ENCODE results near the gene SESN3.

SESN3 gene

DNA sequence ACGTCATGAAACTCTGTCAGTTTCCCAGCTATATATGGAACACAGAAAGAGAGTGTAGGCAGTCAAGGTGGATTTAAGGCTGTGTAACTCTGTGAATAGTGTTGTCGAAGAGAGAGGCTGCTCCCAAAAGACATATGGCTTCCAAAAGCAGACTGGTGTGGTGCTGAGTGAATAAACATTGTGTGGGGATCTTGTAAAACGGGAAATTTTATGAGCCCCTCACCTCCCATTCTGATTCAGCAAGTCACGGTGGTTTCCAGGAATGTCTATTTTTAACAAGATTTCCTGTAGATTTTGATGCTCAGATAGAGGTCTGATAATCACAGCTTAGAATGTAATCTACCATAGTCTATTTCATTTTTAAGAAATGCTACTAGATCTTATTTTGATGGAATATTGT lies 67.9 kb downstream of the SESN3 start:
- CTCF ChIA-PET: interaction anchor here (0.6 to 1.3 kb wide), 2 partner anchors 8 to 33 kb away, joined by 3 to 4 read pairs; no protein-coding TSS in a partner anchor
- no peak for DNase-seq (ENCODE audit: extremely low spot score)
- POLR2A ChIA-PET: no interaction called here
- TF ChIP-seq ZNF384 (IDR thresholded peaks at IDR 0.05): no peak
- TF ChIP-seq ELF4 (IDR thresholded peaks at IDR 0.05): no peak
- TF ChIP-seq SUZ12 (IDR thresholded peaks at IDR 0.05): no peak
- TF ChIP-seq BHLHE40 (IDR thresholded peaks at IDR 0.05; ENCODE audit: borderline replicate concordance): no peak
- no peak for TF ChIP-seq L3MBTL2 (conservative IDR thresholded peaks at IDR 0.05)
- no peak for TF ChIP-seq FOXK2 (IDR thresholded peaks at IDR 0.05)
- no peak for TF ChIP-seq ARNT (IDR thresholded peaks at IDR 0.05)
- TF ChIP-seq NFRKB (IDR thresholded peaks at IDR 0.05): no peak
- no peak for TF ChIP-seq FOXM1 (IDR thresholded peaks at IDR 0.05; ENCODE audit: borderline replicate concordance)
- TF ChIP-seq SP1 (IDR thresholded peaks at IDR 0.05): no peak
- TF ChIP-seq, protein P1, sequence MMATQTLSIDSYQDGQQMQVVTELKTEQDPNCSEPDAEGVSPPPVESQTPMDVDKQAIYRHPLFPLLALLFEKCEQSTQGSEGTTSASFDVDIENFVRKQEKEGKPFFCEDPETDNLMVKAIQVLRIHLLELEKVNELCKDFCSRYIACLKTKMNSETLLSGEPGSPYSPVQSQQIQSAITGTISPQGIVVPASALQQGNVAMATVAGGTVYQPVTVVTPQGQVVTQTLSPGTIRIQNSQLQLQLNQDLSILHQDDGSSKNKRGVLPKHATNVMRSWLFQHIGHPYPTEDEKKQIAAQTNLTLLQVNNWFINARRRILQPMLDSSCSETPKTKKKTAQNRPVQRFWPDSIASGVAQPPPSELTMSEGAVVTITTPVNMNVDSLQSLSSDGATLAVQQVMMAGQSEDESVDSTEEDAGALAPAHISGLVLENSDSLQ (IDR thresholded peaks at IDR 0.05): no peak
- no peak for TF ChIP-seq TARDBP (IDR thresholded peaks at IDR 0.05)
- no peak for TF ChIP-seq LEF1 (IDR thresholded peaks at IDR 0.05; ENCODE audit: borderline replicate concordance)
- no peak for TF ChIP-seq FOXA1 (IDR thresholded peaks at IDR 0.05)

- ChIA-PET CTCF (no interaction called here), POLR2A (no interaction called here)
- no peak for DNase-seq (ENCODE audit: extremely low spot score)
- TF ChIP-seq BHLHE40 (IDR thresholded peaks at IDR 0.05; ENCODE audit: borderline replicate concordance): no peak
- TF ChIP-seq NFRKB (IDR thresholded peaks at IDR 0.05): no peak
- TF ChIP-seq ARNT (IDR thresholded peaks at IDR 0.05): no peak
- no peak for TF ChIP-seq CTBP1 (IDR thresholded peaks at IDR 0.05; ENCODE audit: borderline replicate concordance)
- TF ChIP-seq TARDBP (IDR thresholded peaks at IDR 0.05): no peak
- TF ChIP-seq ELF4 (IDR thresholded peaks at IDR 0.05): no peak
Measured at GRCh38 chr11:95161248-95161647, 69.8 kb downstream of the SESN3 start.

DNA sequence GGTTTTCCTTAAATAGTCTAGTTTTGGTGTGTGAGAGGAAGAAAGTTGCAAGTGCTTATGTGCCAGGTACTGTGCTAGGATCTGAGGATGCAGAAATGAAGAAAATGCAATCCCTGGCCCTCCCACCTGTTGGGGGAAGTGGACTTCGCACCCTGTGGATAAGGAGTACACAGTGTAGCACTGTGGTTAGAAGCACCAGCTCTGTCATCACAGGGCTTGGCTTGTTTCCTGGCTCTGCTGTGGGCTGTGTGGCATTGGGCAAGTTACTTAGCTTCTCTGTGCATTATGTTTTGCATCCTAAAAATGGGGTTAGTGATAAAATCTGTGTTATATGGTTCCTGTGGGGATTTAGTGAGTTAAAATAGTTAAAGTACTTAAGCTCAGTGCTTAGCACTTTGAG lies 73.2 kb downstream of the SESN3 start:
- no peak for TF ChIP-seq NFRKB (IDR thresholded peaks at IDR 0.05)
- no peak for TF ChIP-seq FOXK2 (IDR thresholded peaks at IDR 0.05)
- no peak for TF ChIP-seq LEF1 (IDR thresholded peaks at IDR 0.05; ENCODE audit: borderline replicate concordance)
- TF ChIP-seq TARDBP (IDR thresholded peaks at IDR 0.05): no peak
- TF ChIP-seq FOXA1 (IDR thresholded peaks at IDR 0.05): no peak
- no peak for TF ChIP-seq FOXM1 (IDR thresholded peaks at IDR 0.05; ENCODE audit: borderline replicate concordance)
- no peak for TF ChIP-seq L3MBTL2 (conservative IDR thresholded peaks at IDR 0.05)
- TF ChIP-seq HDGF (IDR thresholded peaks at IDR 0.05; ENCODE audit: borderline replicate concordance): no peak
- TF ChIP-seq, protein P1 (IDR thresholded peaks at IDR 0.05): no peak
- no peak for TF ChIP-seq ARNT (IDR thresholded peaks at IDR 0.05)
- no peak for TF ChIP-seq SP1 (IDR thresholded peaks at IDR 0.05)
- no peak for TF ChIP-seq SUZ12 (IDR thresholded peaks at IDR 0.05)
- POLR2A ChIA-PET: interaction anchor here (1.0 kb wide), 1 partner anchor 75 kb away, joined by 3 read pairs; no protein-coding TSS in a partner anchor
- CTCF ChIA-PET: interaction anchor here (0.9 to 1.2 kb wide), 2 partner anchors 72 to 91 kb away, joined by 3 read pairs; partner anchors contain the start of gene SRSF8
- no peak for DNase-seq (ENCODE audit: extremely low spot score)

DNA sequence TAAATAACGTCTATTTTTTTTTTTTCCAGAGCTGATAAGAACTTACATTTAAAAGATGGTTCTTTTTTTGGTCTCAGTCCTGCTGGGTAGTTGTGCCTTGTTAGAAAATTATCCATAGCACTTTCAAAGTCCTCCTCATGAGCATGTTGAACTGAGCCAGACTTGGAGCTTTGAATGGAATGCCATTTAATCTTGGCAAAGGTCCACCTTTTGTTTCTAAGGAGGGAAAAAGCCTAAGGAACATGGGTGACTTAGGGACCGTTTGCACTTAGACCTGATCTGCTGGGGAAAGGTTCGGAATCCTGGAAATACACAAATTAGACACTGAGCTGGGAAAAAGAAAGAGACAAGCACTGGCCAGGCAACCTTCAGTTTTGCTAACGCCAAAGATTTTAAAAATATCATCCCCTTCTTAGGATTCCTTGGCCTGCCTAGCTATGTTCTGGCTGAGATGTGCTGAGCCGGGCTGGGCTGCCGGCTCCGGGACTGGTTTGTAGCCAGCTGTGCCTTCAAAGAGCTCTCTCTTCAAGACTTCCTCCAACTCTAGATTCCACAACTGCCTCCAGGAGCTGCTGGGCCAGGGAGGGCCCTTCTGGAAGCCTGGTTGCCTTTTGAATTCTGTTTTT lies 74.0 kb downstream of the SESN3 start:
- DNase-seq (ENCODE audit: extremely low spot score): no peak
- TF ChIP-seq FOXK2 (IDR thresholded peaks at IDR 0.05): no peak
- no peak for TF ChIP-seq FOXA1 (IDR thresholded peaks at IDR 0.05)
- TF ChIP-seq ZNF384 (IDR thresholded peaks at IDR 0.05): no peak
- TF ChIP-seq FOXM1 (IDR thresholded peaks at IDR 0.05; ENCODE audit: borderline replicate concordance): no peak
- no peak for TF ChIP-seq NFRKB (IDR thresholded peaks at IDR 0.05)
- TF ChIP-seq, protein P1 (IDR thresholded peaks at IDR 0.05): no peak
- TF ChIP-seq CTBP1 (IDR thresholded peaks at IDR 0.05; ENCODE audit: borderline replicate concordance): no peak
- TF ChIP-seq TARDBP (IDR thresholded peaks at IDR 0.05): no peak
- TF ChIP-seq LEF1 (IDR thresholded peaks at IDR 0.05; ENCODE audit: borderline replicate concordance): no peak
- TF ChIP-seq BHLHE40 (IDR thresholded peaks at IDR 0.05; ENCODE audit: borderline replicate concordance): no peak
- TF ChIP-seq L3MBTL2 (conservative IDR thresholded peaks at IDR 0.05): no peak
- no peak for TF ChIP-seq SUZ12 (IDR thresholded peaks at IDR 0.05)
- TF ChIP-seq ELF4 (IDR thresholded peaks at IDR 0.05): no peak
- no peak for TF ChIP-seq SP1 (IDR thresholded peaks at IDR 0.05)
- TF ChIP-seq HDGF (IDR thresholded peaks at IDR 0.05; ENCODE audit: borderline replicate concordance): no peak
- TF ChIP-seq ARNT (IDR thresholded peaks at IDR 0.05): no peak
- CTCF ChIA-PET: interaction anchor here (1.2 kb wide), 2 partner anchors 90 to 549 kb away, joined by 3 to 5 read pairs; partner anchors contain the start of gene SRSF8
- POLR2A ChIA-PET: interaction anchor here (1.0 to 1.7 kb wide), 2 partner anchors 74 to 76 kb away, joined by 3 to 4 read pairs; partner anchors contain the start of gene SESN3

GRCh38 chr11:95156133-95156721 lies 74.8 kb downstream of the SESN3 start:
- CTCF ChIA-PET: interaction anchor here (1.1 to 1.5 kb wide), 3 partner anchors 550 to 608 kb away, joined by 3 to 5 read pairs (median 5); no protein-coding TSS in a partner anchor
- DNase-seq (ENCODE audit: extremely low spot score): no peak
- POLR2A ChIA-PET: interaction anchor here (1.7 kb wide), 1 partner anchor 75 kb away, joined by 4 read pairs; the partner anchor contains the start of gene SESN3
- TF ChIP-seq FOXM1 (IDR thresholded peaks at IDR 0.05; ENCODE audit: borderline replicate concordance) (no peak), SP1 (IDR thresholded peaks at IDR 0.05) (no peak), CTBP1 (IDR thresholded peaks at IDR 0.05; ENCODE audit: borderline replicate concordance) (no peak)
- TF ChIP-seq, protein P1 (IDR thresholded peaks at IDR 0.05): peak; percentile 94

All from HEK293T (cell line).